HEK293T (cell line): ENCODE measurements around the gene TET2.

Source experiments
- CTCF ChIA-PET: fragments of 350-600 bp; formaldehyde crosslinking; extraction: SDS; loops from one replicate; lab custom pipeline; 2021; ENCODE audit warnings: antibody characterized with exemption, inconsistent platforms; lab: Yijun Ruan, JAX
- POLR2A ChIA-PET: fragments of 350-600 bp; formaldehyde crosslinking; extraction: SDS; loops from one replicate; lab custom pipeline; 2020; ENCODE audit warnings: antibody characterized with exemption, inconsistent platforms; lab: Yijun Ruan, JAX
- DNase-seq: peaks from one replicate; pipeline ENCODE4 v3.0.0; 2012; ENCODE audit warnings: mixed read lengths; ENCODE audit errors: extremely low spot score
- ARNT ChIP-seq: fragments of 450-650 bp; IDR thresholded peaks from 2 replicates; pipeline ENCODE4 v1.6.1; 2017; ENCODE audit warnings: mild to moderate bottlenecking
- BHLHE40 ChIP-seq: fragments of 450-650 bp; IDR thresholded peaks from 2 replicates; pipeline ENCODE4 v1.6.1; 2016; ENCODE audit warnings: mild to moderate bottlenecking, moderate library complexity, borderline replicate concordance
- CTBP1 ChIP-seq: fragments of 450-650 bp; IDR thresholded peaks from 2 replicates; pipeline ENCODE4 v1.6.1; 2016; ENCODE audit warnings: borderline replicate concordance
- ELF4 ChIP-seq: fragments of 450-650 bp; IDR thresholded peaks from 2 replicates; pipeline ENCODE4 v1.6.1; 2017; ENCODE audit warnings: antibody characterized with exemption
- FOXA1 ChIP-seq: fragments of 450-650 bp; IDR thresholded peaks from 2 replicates; pipeline ENCODE4 v1.6.1; 2016; ENCODE audit warnings: mild to moderate bottlenecking
- FOXK2 ChIP-seq: fragments of 450-650 bp; IDR thresholded peaks from 2 replicates; pipeline ENCODE4 v1.6.1; 2016; ENCODE audit warnings: mild to moderate bottlenecking
- FOXM1 ChIP-seq: fragments of 450-650 bp; IDR thresholded peaks from 2 replicates; pipeline ENCODE4 v1.6.1; 2017; ENCODE audit warnings: mild to moderate bottlenecking, borderline replicate concordance
- HDGF ChIP-seq: fragments of 450-650 bp; IDR thresholded peaks from 2 replicates; pipeline ENCODE4 v1.6.1; 2017; ENCODE audit warnings: antibody characterized with exemption, borderline replicate concordance
- L3MBTL2 ChIP-seq: fragments of 450-650 bp; conservative IDR thresholded peaks from 2 replicates; pipeline ENCODE4 v1.6.1; 2016; ENCODE audit warnings: mild to moderate bottlenecking
- LEF1 ChIP-seq: fragments of 450-650 bp; IDR thresholded peaks from 2 replicates; pipeline ENCODE4 v1.6.1; 2017; ENCODE audit warnings: mild to moderate bottlenecking, borderline replicate concordance
- NFRKB ChIP-seq: fragments of 450-650 bp; IDR thresholded peaks from 2 replicates; pipeline ENCODE4 v1.6.1; 2016; ENCODE audit warnings: mild to moderate bottlenecking, moderate library complexity
- SP1 ChIP-seq: fragments of 450-650 bp; IDR thresholded peaks from 2 replicates; pipeline ENCODE4 v1.6.1; 2017
- SUZ12 ChIP-seq: fragments of 450-650 bp; IDR thresholded peaks from 2 replicates; pipeline ENCODE4 v1.6.1; 2016; ENCODE audit warnings: mild to moderate bottlenecking
- TARDBP ChIP-seq: fragments of 450-650 bp; IDR thresholded peaks from 2 replicates; pipeline ENCODE4 v1.6.1; 2016
- ZNF384 ChIP-seq: fragments of 450-650 bp; IDR thresholded peaks from 2 replicates; pipeline ENCODE4 v1.6.1; 2016
- TF ChIP-seq, protein P1 (sequence below): fragments of 450-650 bp; IDR thresholded peaks from 2 replicates; pipeline ENCODE4 v1.6.1; 2016

TET2 gene

DNA sequence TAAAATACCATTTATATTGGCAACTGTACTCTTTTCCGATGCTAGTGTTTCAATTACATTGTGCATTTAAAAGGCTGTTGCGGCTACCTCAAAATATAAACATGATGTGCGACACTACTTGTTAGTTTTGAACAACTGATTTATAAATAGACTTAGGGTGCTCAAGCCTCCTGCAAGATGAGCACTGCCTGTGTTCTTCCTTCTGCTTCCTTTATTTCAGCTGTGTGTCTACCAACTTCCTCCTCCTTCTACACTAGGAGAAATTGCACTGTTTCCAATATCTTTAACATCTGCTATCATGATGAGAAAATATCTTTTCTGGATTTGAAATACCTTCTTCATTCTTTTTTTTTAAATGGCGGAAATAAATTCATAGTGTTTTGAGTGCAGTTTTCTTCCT, 24.0 kb downstream of the TET2 start:
- DNase-seq, result no peak
- ChIA-PET POLR2A (no interaction called here), CTCF (no interaction called here)
- TF ChIP-seq FOXA1 (no peak), FOXK2 (no peak), CTBP1 (no peak), HDGF (no peak), SUZ12 (no peak), TARDBP (no peak), L3MBTL2 (no peak), BHLHE40 (no peak), ZNF384 (no peak)

DNA sequence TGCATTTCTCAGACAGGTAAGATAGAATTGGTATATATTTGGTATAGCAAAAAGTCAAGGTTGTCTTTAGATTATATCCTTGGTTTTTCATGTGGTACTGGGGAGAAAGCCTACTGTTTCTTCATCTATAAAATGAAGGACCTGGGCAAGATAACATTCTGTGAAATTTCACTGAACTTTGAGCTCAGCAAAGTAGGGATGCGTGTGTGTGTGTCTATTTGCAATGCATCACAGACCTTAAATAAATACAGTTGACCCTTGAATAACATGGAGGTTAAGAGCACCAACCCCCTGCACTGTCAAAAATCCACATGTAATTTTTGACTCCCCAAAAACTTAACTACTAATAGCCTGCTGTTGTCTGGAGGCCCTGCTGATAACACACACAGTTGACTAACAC, 25.2 kb downstream of the TET2 start:
- no peak for DNase-seq
- CTCF ChIA-PET, result no interaction called here
- POLR2A ChIA-PET, result no interaction called here
- TF ChIP-seq CTBP1, result no peak
- TF ChIP-seq FOXK2, result no peak

DNA sequence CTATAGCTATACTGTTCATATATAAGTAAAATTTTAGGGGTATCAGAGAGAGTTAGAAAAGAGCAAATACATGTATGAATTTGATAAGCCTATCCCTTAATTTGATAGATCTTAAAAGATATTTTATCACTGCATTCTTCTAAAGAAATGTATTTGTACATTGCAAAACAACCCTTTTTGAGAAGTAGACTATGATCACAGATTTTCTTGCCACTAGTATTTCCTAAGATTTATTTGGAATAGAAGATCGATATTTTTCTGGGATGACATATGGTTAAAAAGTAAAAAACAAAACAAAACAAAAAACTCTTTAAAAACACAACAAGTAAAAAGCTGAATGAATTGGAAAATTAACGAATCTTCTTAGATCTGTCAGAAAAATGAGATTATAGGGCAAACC, 27.4 kb downstream of the TET2 start:
- TF ChIP-seq FOXA1, result no peak
- no peak for TF ChIP-seq SUZ12
- no peak for TF ChIP-seq ARNT
- no peak for TF ChIP-seq LEF1
- TF ChIP-seq SP1, result no peak
- no peak for TF ChIP-seq BHLHE40
- no peak for TF ChIP-seq L3MBTL2
- TF ChIP-seq FOXM1, result no peak
- TF ChIP-seq NFRKB, result no peak
- TF ChIP-seq, protein P1, sequence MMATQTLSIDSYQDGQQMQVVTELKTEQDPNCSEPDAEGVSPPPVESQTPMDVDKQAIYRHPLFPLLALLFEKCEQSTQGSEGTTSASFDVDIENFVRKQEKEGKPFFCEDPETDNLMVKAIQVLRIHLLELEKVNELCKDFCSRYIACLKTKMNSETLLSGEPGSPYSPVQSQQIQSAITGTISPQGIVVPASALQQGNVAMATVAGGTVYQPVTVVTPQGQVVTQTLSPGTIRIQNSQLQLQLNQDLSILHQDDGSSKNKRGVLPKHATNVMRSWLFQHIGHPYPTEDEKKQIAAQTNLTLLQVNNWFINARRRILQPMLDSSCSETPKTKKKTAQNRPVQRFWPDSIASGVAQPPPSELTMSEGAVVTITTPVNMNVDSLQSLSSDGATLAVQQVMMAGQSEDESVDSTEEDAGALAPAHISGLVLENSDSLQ, result no peak
- no peak for TF ChIP-seq CTBP1
- TF ChIP-seq HDGF, result no peak
- CTCF ChIA-PET, result no interaction called here

DNA sequence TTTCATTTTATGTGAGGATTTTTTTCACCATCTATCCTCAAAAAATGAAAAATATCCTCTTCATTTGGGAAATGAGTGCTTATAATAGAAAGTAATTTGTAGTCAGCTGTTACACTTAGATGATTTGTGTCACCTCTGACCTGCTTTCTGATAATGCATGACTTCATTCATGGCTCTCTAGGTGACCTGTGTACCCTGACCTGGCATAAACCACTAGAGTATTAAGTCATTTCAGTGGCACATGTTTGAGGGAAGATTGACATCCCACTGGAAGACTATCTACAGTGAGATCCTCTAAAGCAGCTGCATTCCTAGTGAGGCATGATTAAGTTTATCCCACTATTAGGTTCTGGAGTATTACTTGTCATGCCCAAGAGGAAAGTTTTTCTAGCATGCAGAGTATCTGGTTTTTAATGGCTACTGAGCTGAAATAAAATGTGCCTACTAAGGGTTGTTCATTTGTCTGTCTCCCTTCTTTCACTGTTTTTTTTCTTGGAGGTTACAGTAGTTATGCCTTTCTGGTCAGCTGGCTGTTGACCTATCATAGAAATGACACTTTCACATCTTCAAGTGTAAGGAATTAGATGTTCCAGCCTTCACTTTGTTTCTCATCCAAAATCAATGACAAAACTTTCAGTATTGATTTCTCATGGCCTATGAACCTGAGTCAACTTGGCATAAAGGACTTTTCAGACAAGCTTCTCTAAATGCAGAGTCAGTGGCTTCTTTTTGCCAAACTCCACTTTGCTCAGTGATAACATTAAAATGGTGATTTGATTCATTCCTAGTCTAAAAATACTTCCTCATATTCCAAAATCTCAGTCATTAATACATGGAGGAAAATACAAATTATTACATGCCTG, 33.1 kb downstream of the TET2 start:
- ChIA-PET CTCF (interaction anchor here (0.7 kb wide), 1 partner anchor 26 kb away, joined by 3 read pairs; no protein-coding TSS in a partner anchor), POLR2A (no interaction called here)
- TF ChIP-seq, protein P1, result peak; percentile 61
- no peak for TF ChIP-seq TARDBP
- no peak for TF ChIP-seq LEF1
- no peak for DNase-seq

More for the DNA sequence above, 27.4 kb downstream of the TET2 start:
- DNase-seq, result no peak
- POLR2A ChIA-PET, result no interaction called here

DNA sequence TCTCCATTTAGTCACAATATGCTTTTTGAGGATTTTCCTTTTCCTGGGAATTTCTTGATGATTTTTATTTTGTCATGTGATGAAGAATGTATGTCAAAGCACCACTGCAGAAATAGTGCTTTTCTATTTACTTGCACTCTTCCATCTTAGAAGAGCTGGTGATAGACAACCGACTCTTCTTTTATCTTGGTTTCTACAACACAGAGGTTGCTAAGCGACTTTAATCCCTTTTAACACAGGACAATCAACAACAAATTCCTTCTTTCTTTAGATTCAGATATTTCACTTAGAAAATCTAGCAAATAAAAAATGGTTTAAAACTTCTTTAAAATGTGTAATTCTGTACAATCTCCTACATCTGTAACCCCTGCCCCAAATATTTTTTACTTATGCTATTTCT, 34.6 kb downstream of the TET2 start:
- CTCF ChIA-PET, result no interaction called here
- no peak for DNase-seq
- POLR2A ChIA-PET, result no interaction called here
- TF ChIP-seq FOXK2 (no peak), HDGF (no peak), TARDBP (no peak), SUZ12 (no peak), SP1 (no peak), BHLHE40 (no peak), FOXA1 (no peak), ZNF384 (no peak), ARNT (no peak), LEF1 (no peak), NFRKB (no peak)

DNA sequence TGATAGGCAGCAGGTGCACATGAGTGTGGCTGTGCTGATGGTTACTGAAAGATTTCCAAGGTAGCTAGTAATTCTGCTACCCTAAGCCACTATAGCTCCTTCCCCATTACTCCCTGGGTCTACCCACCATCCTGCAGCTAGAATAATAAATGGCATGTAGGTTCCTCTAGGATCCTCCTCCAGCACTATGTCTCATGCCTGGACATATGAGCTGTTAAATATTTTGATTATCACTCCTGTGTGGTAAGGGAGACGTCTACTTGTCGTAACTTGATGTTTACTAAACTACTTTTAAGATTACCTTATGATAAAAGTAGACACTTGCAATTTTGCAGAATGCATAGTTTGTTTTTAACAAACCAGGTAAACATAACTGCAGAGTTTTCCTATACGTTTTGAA, 35.5 kb downstream of the TET2 start:
- CTCF ChIA-PET, result no interaction called here
- POLR2A ChIA-PET, result no interaction called here
- no peak for DNase-seq
- no peak for TF ChIP-seq LEF1
- TF ChIP-seq SUZ12, result no peak
- no peak for TF ChIP-seq ZNF384
- TF ChIP-seq CTBP1, result no peak
- TF ChIP-seq FOXM1, result no peak
- no peak for TF ChIP-seq HDGF

DNA sequence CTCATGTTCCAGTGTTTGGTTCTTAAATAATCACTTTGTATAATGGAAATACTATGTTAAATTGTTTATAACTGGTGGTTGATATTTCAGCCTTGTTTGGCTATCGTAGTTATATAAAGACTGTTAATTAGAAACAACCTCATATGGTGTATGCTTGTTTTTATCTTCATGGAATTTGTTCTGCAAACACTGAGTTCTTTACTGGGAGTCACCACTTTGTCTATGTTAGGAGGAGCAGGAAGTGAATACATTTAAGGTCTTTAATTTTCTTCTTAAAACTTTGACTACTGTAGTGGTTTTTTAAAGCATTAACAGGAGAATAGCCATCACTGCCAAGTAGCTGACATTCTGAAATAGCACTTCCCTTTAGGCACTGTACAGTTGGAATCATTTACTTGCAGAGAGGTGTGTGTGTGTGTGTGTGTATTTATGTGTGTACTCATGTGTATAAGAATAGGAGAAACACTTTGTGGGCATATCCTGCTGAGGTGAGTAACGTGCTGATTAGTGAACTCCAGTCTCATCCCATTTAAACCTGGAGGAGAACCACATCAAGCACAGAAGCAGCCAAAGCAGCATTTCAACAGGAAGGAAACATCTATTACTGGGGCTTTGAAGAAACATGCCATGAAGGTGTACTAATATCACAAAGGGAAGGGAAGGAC, 37.8 kb downstream of the TET2 start:
- ChIA-PET CTCF (interaction anchor here (0.6 kb wide), 1 partner anchor 790 kb away, joined by 3 read pairs; no protein-coding TSS in a partner anchor), POLR2A (no interaction called here)
- DNase-seq, result no peak
- TF ChIP-seq BHLHE40 (no peak), L3MBTL2 (no peak), ZNF384 (no peak), SUZ12 (no peak), LEF1 (no peak), ELF4 (no peak), NFRKB (no peak), FOXM1 (no peak), SP1 (no peak), FOXA1 (no peak), FOXK2 (no peak), HDGF (no peak), TARDBP (no peak), ARNT (no peak), CTBP1 (no peak)
- TF ChIP-seq, protein P1, result no peak
